ENCODE data around the gene E4F1. TPM values are rescaled to one million over a fixed set of nuclear protein-coding genes. Genes with fewer than 3 reads are reported as not detected.

E4F1 gene
- total and polyA plus RNA-seq, 2 of the 8 experiments (the other 6 are each of a cell fraction or from before 2014, with no cell fraction given): 22.2 to 27.0 TPM

GRCh38 chr16:2282262-2282661 is 58.9 kb downstream of the E4F1 start (continued):
- TF ChIP-seq CHD7 (IDR thresholded peaks at IDR 0.05; ENCODE audit: insufficient replicate concordance, low read length) (no peak), RAD21 (IDR thresholded peaks at IDR 0.05 in 1 of 2, conservative IDR thresholded peaks at IDR 0.05 in 1 of 2; ENCODE audit: low read depth in 2 of 2, low read length in 2 of 2) (no peak), TEAD4 (IDR thresholded peaks at IDR 0.05; ENCODE audit: low read depth, low read length) (no peak), RNF2 (IDR thresholded peaks at IDR 0.05; ENCODE audit: borderline replicate concordance, low read depth, low read length, missing control alignments, poor library complexity, severe bottlenecking) (no peak)
